Liver (tissue), 3 donors: Measurements from ENCODE around the gene PTAFR.

Source experiments
- CTCF ChIP-seq: fragments of 150-350 bp; IDR thresholded peaks from 2 replicates; pipeline ENCODE4 v1.5.1; 2017; ENCODE audit warnings: improper control_type of control experiment, low read depth, low read length; ENCODE audit not compliant: missing input control
- GABPA ChIP-seq, 2 donors: IDR thresholded peaks in 1 of 2; conservative IDR thresholded peaks in 1 of 2; 2 replicates each; pipeline ENCODE4 v1.6.1; 2016; ENCODE audit warnings: antibody characterized with exemption in 2 of 2, mild to moderate bottlenecking in 1 of 2, moderate library complexity in 1 of 2
- HNF4G ChIP-seq: IDR thresholded peaks from 2 replicates; pipeline ENCODE4 v1.6.1; 2016; ENCODE audit warnings: antibody characterized with exemption
- MAX ChIP-seq: IDR thresholded peaks from 2 replicates; pipeline ENCODE4 v1.6.1; 2016; ENCODE audit warnings: antibody characterized with exemption
- RAD21 ChIP-seq, 2 donors: IDR thresholded peaks; 2 replicates each; pipeline ENCODE4 v1.6.1; 2016; ENCODE audit warnings: antibody characterized with exemption in 2 of 2, mild to moderate bottlenecking in 2 of 2
- REST ChIP-seq: IDR thresholded peaks from 2 replicates; pipeline ENCODE4 v1.6.1; 2016; ENCODE audit warnings: antibody characterized with exemption, mild to moderate bottlenecking
- RXRA ChIP-seq, 2 donors: IDR thresholded peaks; 2 replicates each; pipeline ENCODE4 v1.6.1; 2017 to 2018; ENCODE audit warnings: antibody characterized with exemption in 2 of 2, mild to moderate bottlenecking in 1 of 2
- TAF1 ChIP-seq: conservative IDR thresholded peaks from 2 replicates; pipeline ENCODE4 v1.6.1; 2016; ENCODE audit warnings: antibody characterized with exemption, mild to moderate bottlenecking
- YY1 ChIP-seq: IDR thresholded peaks from 2 replicates; pipeline ENCODE4 v1.6.1; 2016; ENCODE audit warnings: antibody characterized with exemption, mild to moderate bottlenecking
- donor health status: healthy.
- donor health status: healthy.

GRCh38 chr1:28160782-28161266 is 15.7 kb downstream of the PTAFR start:
- TF ChIP-seq CTCF, result no peak
- no peak for TF ChIP-seq GABPA (IDR thresholded peaks at IDR 0.05 in 1 of 2, conservative IDR thresholded peaks at IDR 0.05 in 1 of 2)
- TF ChIP-seq RAD21 (IDR thresholded peaks at IDR 0.05), result no peak
- TF ChIP-seq TAF1, result no peak
- TF ChIP-seq YY1, result no peak
- TF ChIP-seq RXRA (IDR thresholded peaks at IDR 0.05), result no peak
- no peak for TF ChIP-seq HNF4G
- TF ChIP-seq REST, result no peak
- no peak for TF ChIP-seq MAX
